ENCODE measurements around the gene ASB6.

DNA sequence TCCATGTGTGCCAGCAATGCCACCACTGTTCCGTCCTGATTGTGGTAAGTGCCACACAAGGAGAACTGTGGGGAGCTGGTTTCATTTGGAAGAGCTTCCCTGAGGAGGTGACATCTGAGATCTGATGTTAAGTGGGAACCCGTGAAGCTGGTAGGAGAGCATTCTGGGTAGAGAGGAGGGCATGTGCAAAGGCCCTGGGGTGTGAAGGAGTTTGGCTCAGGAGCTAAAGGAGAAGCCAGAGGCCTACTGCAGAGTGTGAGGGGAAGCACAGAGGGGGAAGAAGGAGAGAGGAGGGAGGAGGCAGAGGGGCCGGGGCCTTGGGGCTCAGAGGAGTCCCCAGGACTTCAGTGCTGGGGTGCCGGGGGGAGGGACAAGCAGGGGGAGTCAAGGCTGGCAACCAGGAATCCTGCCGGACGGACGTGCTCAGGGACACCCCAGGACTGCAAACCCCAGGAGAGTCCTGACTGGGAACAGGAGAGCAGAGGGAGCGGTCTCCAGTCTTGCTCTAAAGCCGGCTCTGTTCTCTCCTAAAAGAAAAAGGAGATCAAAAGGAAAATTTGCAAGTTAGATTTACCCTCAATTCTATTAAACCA is 40.8 kb downstream of the ASB6 start:
- no peak for TF ChIP-seq POLR2A (IDR thresholded peaks at IDR 0.05)
- TF ChIP-seq, protein P1, sequence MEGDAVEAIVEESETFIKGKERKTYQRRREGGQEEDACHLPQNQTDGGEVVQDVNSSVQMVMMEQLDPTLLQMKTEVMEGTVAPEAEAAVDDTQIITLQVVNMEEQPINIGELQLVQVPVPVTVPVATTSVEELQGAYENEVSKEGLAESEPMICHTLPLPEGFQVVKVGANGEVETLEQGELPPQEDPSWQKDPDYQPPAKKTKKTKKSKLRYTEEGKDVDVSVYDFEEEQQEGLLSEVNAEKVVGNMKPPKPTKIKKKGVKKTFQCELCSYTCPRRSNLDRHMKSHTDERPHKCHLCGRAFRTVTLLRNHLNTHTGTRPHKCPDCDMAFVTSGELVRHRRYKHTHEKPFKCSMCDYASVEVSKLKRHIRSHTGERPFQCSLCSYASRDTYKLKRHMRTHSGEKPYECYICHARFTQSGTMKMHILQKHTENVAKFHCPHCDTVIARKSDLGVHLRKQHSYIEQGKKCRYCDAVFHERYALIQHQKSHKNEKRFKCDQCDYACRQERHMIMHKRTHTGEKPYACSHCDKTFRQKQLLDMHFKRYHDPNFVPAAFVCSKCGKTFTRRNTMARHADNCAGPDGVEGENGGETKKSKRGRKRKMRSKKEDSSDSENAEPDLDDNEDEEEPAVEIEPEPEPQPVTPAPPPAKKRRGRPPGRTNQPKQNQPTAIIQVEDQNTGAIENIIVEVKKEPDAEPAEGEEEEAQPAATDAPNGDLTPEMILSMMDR (IDR thresholded peaks at IDR 0.05), result no peak
- TF ChIP-seq EP300 (IDR thresholded peaks at IDR 0.05), result no peak
